A172 (cell line): ENCODE results near the gene NT5M. TPM values are rescaled to one million over a fixed set of nuclear protein-coding genes. Genes with fewer than 3 reads are reported as not detected.

Experiments used
- DNase-seq: peaks from one replicate; pipeline ENCODE4 v3.0.0-alpha.2; 2015; ENCODE audit warnings: low spot score
- total RNA-seq: library from RNA; depleted of rRNA; stranded (reverse); fragments of >200 nt; shearing (Covaris generic); gene quantifications from 2 replicates; pipeline ENCODE4 v1.2.3, GENCODE V29; 2014; rRNA removed

Gene NT5M
- total RNA-seq, 1 experiment from 2014 or later: 12.7 TPM

GRCh38 chr17:17393976-17394375 lies 90.8 kb downstream of the NT5M start:
- DNase-seq: no peak

GRCh38 chr17:17394494-17394893 lies 91.3 kb downstream of the NT5M start:
- no peak for DNase-seq

GRCh38 chr17:17395246-17395802 lies 92.2 kb downstream of the NT5M start:
- DNase-seq: no peak

GRCh38 chr17:17395885-17396284 lies 92.7 kb downstream of the NT5M start:
- DNase-seq: no peak

Other genes with a start within 250 kb of the NT5M start
- gene PLD6, start 97.0 kb upstream of the NT5M start, total RNA-seq: 10.8 and 15.1 TPM in 2 replicates
- 58.2 and 78.1 TPM in 2 replicates for gene FLCN, start 66.2 kb upstream of the NT5M start, total RNA-seq
- gene COPS3, start 22.1 kb upstream of the NT5M start, total RNA-seq: 292 and 308 TPM in 2 replicates
- gene MED9, start 173.6 kb downstream of the NT5M start, total RNA-seq: 6.4 and 9.9 TPM in 2 replicates
- gene RASD1, start 193.0 kb downstream of the NT5M start, total RNA-seq: not detected in 2 replicates